Activated CD4-positive, alpha-beta T cell treated with anti-CD3 and anti-CD28 coated beads for 48 hours (primary cell): ENCODE data around the gene BBS9.
"Not testable (repeated sequence)": the region's sequence is repeated elsewhere in the genome, so short reads cannot be mapped to it uniquely, and the experiment has no call there.

Experiments
- DNase-seq: peaks from one replicate; pipeline ENCODE4 v3.0.0-alpha.2; 2020

Gene BBS9

DNA sequence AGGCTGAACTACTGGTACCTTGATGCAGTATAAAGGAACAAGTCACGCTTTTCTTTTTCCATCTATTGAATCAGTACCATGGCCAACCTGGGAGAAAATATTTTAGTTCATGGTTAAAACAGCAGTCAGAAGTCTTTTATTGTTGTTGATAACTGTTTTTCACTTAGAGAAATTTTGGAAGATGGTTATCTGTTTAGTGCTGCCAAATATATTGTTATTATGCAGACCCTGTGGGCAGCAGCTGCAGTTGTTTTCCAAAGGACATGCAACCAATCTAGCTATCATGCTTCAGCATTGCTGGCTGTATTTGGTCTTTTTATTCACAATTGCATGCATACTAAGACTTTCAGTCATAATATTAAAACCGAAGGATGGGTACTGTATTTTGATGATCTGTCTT, 169.5 kb downstream of the BBS9 start:
- no peak for DNase-seq

DNA sequence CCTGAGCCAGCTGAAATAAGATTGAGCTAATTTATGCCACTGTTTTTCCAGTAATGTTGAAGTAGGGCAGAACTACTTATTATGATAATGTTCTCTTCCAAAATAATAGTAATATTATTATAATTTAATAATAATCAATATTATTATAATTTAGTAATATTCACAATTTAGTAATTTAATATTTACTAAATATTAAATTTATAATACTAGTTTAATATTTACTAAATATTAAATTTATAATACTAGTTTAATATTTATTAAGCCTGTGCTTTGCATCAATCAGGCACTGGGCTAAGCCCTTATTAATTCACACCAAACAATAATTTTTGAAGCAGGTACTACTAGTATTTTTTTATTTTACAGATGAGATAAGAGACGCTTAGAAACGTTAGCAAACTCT, 170.1 kb downstream of the BBS9 start:
- DNase-seq = no peak

DNA sequence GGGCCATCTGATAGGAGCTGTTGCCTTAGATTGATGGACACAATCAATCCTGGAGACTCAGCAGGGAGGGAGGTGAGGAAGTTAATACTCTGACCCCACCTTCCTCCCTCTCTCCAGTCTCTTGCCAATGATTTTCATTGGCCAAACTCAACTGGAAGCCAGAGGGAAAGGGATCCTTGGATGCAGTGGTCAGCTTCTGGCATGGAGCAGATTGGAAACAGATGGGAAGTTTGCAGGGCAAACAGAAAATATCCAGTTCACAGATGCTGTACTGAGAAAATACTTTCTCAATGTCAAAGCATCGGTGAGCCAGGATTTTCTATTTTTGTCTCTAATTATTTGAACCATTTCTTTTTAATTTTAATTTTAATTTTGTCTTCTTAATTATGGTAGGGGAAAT, 170.8 kb downstream of the BBS9 start:
- no peak for DNase-seq

DNA sequence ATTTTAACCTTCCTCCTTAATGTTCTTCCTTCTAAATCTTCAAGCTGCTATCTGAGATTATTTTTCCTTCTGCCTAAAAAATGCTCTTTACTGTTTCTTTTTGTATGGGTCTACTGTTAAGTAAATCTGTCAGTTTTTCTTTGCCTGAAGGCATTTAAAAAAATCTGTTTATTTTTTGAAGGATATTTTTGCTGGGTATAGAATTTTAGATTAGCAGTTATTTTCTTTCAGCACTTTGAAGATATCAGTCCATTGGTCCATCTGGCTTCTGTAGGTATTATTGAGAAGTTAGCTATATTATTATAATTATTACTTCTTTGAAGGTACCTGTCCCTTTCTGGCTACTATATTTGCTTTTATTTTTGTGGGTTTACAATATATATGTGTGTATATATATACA, 171.4 kb downstream of the BBS9 start:
- no peak for DNase-seq

DNA sequence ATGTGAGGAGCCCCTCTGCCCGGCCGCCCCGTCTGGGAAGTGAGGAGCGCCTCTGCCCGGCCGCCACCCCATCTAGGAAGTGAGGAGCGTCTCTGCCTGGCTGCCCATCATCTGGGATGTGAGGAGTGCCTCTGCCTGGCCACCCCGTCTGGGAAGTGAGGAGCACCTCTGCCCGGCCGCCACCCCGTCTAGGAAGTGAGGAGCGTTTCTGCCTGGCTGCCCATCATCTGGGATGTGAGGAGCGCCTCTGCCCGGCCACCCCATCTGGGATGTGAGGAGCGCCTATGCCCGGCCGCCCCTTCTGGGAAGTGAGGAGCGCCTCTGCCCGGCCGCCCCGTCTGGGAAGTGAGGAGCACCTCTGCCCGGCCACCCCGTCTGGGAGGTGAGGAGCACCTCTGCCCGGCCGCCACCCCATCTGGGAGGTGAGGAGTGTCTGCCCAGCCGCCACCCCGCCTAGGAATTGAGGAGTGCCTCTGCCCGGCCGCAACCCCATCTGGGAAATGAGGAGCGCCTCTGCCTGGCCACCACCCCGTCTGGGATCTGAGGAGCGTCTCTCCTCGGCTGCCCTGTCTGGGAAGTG, 174.7 kb downstream of the BBS9 start:
- not testable (repeated sequence) for DNase-seq

DNA sequence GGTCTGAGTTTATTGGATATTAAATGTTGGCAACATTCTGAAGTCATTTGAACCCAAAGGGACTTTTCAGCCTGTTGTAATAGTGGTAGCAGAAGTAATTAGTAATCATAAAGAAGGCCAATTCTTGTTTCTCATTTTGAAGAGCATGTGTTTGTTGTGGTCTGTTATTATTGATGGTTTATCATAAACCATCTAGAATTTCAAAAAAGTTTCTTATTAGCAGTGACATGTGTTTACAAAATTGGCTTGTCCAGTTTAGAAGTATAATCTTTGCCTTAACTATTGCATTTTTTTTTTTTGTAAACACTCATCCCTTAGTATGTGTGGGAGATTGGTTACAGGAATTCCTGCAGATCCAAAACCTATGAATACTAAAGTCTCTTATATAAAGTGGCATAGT, 177.8 kb downstream of the BBS9 start:
- DNase-seq = no peak

DNA sequence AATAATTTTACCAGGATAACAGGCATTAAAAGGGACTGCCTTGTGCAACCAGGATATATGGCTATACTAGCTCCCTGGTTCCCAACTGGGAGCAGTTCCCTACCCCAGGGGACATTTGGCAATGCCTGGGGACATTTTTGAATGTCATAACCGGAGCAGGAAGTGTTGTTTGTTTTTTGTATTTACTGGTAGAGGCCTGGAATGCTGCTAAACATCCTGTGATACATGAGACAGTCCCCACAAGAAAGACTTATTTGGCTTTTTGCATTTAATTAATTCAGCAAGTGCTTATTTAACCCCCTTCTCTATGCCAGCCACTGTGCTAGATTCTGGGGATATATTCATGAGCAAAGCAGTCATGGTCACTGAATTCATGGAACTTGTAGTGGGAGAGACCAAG, 181.2 kb downstream of the BBS9 start:
- DNase-seq = no peak

DNA sequence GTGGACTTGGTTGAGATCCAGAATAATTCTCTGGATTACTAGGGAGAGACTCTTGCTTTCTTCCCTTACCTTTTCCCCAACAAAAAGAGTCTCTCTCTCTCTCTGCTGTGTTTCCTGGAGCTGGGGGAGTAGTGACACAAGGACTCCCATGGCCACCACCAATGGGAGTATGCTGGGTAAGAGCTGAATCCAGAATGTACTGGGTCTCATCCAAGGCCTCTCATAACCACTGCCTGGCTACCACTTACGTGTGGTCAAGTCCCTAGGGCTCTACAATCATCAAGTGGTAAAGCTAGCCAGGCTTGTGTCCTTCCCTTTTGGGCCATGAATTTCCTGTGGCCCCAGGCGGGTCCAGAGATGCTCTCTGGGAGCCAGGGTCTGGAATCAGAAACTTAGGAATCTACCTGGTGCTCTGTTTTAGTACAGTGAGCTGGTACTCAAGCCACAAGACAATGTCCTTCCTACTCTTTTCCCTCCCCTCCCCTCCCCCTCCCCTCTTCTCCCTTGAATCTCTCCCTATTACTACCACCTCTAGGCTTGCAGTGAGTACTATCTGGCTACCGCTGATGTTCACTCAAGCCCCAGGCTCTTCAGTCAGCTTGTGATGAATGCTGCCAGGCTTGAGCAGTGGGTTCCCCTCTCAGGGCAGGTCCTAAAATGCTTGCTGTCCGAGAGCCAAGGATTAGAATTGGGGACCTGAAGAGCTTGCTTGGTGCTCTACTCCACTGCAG, 196.6 kb downstream of the BBS9 start:
- DNase-seq = no peak

DNA sequence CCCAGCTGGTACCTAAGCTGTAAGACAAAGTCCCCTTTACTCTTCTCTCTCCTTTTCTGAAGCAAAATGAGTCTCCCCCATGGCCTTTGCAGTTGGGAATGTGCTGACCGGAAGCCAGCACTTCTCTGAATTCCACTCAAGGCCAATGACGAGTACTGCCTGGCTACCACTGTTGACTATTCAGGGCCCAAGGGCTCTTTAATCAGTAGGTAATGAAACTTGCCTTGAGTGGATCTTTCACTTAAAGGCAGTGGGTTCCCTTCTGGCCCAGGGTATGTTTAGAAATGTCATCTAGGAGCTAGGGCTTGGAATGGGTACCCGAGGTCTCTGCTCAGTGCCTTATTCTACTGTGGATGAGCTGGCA, 197.1 kb downstream of the BBS9 start:
- no peak for DNase-seq

DNA sequence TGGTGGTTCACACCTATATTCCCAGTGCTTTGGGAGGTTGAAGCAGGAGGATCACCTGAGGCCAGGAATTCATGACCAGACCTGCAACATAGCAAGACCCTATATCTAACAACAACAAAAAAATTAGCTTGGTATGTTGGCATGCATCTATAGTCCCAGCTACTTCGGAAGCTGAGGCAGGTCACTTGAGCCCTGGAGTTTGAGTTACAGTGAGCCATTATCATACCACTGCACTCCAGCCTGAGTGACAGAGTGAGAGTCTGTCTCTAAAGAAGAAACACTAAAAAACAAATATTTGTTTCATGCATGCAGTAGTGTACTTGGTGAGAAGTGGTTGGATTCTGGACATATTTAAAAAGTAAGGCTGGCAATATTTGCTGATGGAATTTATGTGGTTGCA, 198.1 kb downstream of the BBS9 start:
- DNase-seq = no peak

DNA sequence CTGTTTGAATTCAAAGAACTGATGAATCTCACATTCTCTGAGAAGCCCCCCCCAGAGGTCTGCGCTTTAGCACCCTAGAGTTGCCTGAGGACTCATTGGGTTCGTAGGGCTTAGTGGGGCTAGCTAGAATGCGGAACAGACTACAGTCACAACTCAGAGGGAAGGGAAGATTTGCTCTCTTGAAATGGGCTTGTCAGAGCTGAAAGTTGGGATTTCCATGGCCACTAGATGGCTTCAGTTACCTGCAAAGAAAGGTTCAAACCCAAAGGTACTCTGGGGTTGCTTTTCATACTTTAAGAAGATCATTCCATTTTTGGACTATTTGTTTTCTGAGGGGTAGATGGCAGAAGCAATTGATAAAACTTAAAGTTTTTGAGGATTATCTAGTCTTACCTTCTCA, 205.0 kb downstream of the BBS9 start:
- DNase-seq = no peak

DNA sequence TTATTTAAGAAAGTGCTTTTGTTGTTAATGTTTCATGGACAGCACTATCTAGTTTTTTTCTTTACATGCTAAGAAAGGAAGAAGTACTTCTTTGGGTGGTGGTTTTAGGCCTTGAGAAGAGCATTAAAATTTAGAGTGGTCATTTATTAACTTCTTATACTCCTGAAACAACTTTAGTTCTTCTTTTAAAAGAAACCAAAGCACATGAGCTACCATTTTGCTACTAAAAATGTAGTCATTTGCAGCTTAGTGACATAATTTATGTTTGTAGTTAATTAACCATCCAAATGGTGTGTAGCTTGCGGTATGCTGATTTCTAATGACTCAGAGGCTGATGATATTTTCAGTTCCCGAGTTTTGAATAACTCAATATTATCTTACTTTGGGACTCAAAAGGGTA, 207.5 kb downstream of the BBS9 start:
- DNase-seq = no peak

DNA sequence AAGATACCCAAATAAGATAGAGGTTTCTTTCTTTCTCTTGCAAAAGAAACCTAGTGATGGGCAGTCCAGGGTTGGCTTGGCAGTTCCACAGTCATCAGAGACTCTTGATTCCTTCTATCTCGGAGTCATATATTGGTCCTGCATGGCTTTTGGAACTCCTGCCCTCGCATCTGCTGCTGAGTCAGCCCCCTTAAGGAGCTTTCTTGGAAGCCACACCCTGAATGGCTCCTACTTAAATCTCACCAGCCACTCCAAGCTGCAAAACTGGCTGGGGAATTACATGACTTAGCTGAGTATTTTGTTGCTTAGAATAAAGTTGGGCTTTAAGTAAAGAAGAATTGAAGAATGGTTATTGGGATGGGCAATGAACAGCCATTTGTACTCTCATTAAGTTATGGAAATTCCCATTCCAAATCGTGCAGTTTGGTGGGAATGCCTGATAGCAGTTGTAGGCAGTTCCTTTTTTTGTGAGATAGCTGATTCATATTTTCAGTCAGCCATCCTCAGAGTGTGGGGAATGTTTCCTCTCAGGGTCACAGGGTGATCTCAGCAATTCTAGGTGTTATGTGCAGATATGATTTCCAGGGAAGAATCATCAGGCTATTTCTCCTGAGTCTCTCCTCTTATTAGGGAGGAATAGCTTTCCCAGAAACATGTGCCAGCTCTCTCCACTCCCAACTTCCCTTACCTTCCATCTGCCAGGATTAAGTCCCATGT, 209.9 kb downstream of the BBS9 start:
- DNase-seq = no peak

DNA sequence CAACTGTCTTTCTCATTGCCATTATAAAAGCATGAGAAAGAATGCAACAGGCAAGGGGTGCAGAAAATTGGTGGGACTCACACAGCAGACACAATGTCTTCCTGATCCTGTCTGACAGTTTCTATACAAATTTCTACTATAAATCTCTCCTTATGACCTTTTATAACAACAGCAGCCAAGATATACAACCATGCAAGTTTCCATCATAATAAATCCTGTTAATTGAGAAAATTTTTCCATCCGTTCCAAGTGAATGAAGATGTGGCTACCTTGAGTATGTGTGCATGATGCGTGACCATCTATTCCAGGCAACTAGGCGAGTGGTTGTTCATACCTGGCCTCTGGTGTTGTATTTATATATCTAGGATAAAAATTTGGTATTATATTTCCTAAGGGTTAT, 216.7 kb downstream of the BBS9 start:
- no peak for DNase-seq

DNA sequence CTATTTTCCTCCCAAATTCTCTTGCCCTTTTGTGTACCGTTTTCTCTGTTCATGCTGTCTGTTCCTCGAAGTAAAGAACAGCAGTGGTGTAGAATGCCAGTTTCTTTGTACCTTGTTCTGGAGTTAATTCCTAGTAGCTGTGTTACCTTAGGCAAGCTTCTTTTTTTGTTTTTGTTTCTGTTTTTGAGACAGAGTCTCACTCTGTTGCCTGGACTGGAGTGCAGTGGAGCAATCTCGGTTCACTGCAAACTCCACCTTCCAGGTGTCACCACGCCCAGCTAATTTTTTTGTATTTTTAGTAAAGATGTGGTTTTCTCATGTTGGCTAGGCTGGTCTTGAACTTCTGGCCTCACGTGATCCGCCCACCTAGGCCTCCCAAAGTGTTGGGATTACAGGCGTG, 221.2 kb downstream of the BBS9 start:
- DNase-seq = no peak

DNA sequence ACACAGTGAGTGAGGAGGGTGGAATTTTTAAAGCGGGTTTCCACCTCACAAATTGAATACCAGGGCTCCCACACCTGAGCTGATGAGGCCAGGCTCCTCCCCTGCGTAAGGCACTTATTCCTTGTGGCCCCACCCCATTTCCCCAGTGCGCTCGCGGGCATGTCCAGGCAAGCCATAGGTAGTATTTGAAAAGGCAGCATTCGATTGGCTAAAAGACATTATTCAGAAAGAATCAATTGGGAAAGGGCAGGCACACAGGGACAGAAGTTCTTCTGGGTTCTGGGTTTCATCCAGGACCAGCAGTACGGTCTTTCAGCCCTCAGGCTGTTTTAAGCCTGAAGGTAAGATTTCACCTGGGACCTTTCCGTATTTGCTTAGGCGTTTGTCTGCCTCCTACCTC, 222.3 kb downstream of the BBS9 start:
- DNase-seq = no peak

DNA sequence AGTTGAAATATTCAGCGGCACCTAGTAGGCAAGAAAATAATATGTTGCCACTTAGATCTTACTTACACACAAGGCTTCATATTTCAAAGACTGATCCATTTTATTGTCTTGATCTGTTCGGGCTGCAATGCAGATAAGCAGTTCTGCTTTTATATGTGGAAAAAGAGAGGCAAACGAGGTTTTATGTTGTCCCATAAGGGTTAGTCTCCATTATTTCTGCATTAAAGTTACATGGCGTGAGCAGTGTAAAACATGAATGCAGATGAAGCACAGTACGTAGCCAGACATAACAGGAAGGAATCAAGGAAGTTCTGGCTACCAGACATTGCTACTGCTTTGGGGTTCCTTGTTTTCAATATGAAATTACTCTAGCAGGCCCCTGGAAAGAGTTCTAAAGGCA, 224.8 kb downstream of the BBS9 start:
- DNase-seq = no peak

DNA sequence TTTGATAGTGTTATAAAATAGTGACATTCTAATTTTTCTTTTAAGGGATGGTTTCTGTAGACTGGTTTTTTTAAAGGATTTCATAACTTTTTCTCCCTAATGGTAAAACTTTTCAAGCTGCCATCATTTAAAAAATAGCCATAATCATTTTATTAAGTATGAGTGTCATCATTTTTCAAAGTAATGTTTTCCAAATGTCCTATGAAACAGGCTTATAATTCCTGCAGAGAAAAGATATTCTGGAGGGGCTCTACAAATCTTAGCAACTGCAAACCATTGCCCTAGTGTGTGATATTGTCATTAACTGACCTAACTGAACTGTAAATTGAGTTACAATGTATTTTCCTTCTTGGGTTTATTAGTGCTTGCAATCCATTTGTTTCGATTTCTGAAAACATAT, 226.0 kb downstream of the BBS9 start:
- DNase-seq = no peak

DNA sequence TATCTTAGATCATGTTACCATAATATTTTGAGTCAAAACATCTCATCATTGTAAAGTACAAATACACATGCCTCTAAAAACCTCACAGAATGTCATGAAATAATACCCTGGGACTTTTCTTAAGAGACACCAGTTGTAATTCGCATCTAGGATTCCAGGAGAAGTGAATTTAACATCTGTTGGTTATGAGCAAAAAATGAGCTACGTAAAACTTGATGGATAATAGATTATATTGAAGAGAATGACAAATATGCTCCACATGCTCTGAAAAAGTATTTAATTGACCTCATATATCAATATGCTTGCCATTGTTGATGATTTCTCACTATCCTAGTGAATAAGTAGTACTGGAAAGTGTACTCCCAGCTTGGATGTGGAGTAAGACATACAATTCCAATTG, 227.0 kb downstream of the BBS9 start:
- DNase-seq = no peak

DNA sequence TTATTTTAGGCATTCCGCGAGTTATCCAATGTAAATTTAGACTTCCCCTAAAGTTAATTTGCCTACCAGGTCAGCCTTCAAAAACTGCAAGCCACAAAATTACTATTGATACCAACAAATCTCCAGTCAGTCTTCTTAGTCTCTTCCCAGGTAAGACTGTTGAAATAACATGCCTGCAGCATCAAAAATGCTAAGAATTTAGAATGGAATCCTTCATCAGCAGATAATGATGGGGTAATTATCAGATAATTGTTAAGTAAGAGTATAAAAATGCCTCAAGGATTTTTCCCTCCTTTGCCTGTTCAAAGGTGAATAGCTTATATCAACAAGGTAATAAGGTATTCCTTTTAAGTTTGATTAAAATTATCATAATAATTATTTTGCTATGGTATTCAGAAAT, 228.5 kb downstream of the BBS9 start:
- DNase-seq = no peak

DNA sequence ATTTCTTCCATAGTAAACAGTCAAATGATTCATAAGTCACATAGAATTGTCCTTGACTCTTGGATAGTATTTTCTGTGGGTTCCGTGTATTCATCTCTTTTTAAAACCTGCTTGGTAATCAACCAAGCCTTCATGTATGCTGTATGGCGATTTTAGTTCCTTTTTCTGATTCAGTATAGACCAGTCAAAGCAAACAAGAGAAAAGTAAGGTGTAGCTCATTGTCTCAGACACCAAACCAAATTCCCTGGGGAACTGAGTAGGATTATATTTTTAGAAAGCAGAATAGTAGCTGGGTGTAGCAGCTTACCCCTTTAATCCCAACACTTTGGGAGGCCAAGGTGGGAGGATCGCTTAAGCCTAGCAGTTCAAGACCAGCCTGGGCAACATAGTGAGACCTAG, 240.5 kb downstream of the BBS9 start:
- DNase-seq = no peak

DNA sequence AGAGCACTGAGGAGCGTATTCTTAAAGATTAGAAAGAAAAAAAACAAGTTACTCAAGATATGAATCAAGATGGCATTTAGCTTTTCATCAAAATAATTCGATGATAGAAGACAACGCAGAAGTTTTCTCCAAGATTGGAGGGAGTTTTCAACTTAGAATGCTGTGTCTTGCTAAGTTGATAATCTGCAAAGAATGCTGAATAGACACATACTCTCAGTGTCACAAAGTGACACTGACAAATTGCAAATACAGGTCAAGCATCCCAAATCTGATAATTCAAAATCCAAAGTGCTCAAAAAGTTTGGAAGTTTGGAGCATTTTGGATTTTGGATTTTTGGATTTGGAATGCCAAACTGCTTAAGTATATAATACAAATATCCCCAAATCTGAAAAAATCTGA, 243.8 kb downstream of the BBS9 start:
- DNase-seq = no peak

DNA sequence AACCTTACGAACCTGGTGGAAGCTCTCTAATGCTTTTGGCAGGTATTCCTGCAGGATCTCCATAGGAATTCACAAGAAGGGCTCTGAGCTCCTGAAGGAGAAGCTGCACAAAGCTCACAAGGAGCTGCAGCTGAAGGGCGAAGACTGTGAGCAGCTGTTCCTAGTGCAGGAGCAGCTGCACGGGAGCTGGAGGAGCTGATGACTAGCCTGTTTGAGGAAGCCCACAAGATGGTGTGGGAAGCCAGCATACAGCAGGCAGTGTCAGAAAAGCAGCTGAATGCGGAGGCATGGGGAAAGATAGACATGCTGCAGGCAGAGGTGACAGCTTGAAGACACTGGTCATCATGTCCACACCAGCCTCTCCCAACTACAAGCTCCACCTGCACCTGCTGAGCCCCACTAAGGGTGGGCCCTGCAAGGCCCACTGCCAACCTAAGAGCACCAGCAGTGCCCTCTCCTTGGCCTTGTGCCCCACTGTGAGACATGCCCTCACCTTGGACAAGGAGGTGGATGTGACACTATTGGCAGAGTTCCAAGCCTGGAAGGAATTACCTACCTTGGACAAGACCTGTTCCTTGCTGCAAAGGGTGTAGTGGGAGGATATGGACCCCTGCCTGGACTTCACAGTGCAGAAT, 250.6 kb downstream of the BBS9 start:
- no peak for DNase-seq

DNA sequence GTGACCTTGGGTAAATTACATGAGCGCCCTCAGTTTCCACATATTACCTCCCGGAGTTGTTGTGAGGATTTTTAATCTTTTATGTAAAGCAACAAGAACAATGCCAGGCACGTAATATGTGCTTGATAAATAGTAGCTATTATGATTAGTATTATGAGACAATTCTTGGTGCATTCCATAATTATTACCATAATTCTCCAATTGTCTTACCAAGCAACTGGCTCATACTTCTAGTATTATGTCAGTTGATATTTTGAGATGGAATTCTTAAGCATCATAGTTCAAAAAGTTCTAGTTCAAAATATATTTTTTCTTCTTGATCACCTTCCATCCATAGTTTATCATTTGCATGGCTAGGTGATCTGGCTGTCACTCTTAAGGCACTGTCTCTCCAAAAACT, 259.0 kb downstream of the BBS9 start:
- no peak for DNase-seq
